Endothelial cell of umbilical vein (primary cell): Measurements from ENCODE around the gene RECK.

Experiments used
- EZH2 ChIP-seq: IDR thresholded peaks from 2 replicates; pipeline ENCODE4 v1.6.1; 2012; ENCODE audit warnings: borderline replicate concordance, low read depth, mild to moderate bottlenecking, moderate library complexity, low read length, inconsistent platforms; ENCODE audit not compliant: severe bottlenecking
- FOS ChIP-seq: IDR thresholded peaks from 2 replicates; pipeline ENCODE4 v1.6.1; 2011; ENCODE audit warnings: mild to moderate bottlenecking, low read length, moderate library complexity, borderline replicate concordance; ENCODE audit not compliant: insufficient read depth
- JUN ChIP-seq: IDR thresholded peaks from 2 replicates; pipeline ENCODE4 v1.6.1; 2011; ENCODE audit warnings: borderline replicate concordance, low read depth; ENCODE audit not compliant: insufficient read length, insufficient read depth
- POLR2A ChIP-seq: IDR thresholded peaks from 2 replicates; pipeline ENCODE4 v1.6.1; 2012; ENCODE audit warnings: low read depth, mild to moderate bottlenecking, control low read depth, low read length
- POLR2AphosphoS5 ChIP-seq: IDR thresholded peaks from 2 replicates; pipeline ENCODE4 v1.6.1; 2012; ENCODE audit warnings: low read depth, mild to moderate bottlenecking, control low read depth, low read length, moderate library complexity; ENCODE audit not compliant: insufficient read depth
- TF ChIP-seq, protein P1 (sequence below), 2 donors: IDR thresholded peaks; 1 replicate in 1 of 2; 2 replicates in 1 of 2; pipeline ENCODE4 v1.5.1; 2011; ENCODE audit warnings: low read length in 2 of 2, mild to moderate bottlenecking in 2 of 2, moderate library complexity in 2 of 2, control low read depth in 1 of 2, inconsistent platforms in 1 of 2, low read depth in 1 of 2; ENCODE audit not compliant: insufficient read depth in 1 of 2; ENCODE audit errors: extremely low read depth in 1 of 2

DNA sequence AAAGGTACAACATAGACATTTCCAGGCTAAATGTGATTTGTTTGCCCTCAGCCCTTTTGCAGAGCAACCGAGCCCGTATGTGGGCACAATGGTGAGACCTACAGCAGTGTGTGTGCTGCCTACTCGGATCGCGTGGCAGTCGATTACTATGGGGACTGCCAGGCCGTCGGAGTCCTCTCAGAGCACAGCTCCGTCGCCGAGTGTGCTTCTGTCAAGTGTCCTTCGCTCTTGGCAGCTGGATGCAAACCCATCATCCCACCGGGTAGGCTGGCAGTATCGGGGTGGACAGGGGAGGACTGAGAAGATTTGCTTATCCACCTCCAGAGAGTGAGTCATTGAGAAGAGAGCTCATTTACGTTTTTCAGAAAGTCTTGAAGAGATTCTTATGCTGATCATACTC, 82.0 kb downstream of the RECK start:
- TF ChIP-seq, protein P1, sequence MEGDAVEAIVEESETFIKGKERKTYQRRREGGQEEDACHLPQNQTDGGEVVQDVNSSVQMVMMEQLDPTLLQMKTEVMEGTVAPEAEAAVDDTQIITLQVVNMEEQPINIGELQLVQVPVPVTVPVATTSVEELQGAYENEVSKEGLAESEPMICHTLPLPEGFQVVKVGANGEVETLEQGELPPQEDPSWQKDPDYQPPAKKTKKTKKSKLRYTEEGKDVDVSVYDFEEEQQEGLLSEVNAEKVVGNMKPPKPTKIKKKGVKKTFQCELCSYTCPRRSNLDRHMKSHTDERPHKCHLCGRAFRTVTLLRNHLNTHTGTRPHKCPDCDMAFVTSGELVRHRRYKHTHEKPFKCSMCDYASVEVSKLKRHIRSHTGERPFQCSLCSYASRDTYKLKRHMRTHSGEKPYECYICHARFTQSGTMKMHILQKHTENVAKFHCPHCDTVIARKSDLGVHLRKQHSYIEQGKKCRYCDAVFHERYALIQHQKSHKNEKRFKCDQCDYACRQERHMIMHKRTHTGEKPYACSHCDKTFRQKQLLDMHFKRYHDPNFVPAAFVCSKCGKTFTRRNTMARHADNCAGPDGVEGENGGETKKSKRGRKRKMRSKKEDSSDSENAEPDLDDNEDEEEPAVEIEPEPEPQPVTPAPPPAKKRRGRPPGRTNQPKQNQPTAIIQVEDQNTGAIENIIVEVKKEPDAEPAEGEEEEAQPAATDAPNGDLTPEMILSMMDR (IDR thresholded peaks at IDR 0.05; ENCODE audit: extremely low read depth in 1 of 2, insufficient read depth in 1 of 2, low read depth in 1 of 2, low read length in 2 of 2) = no peak
- TF ChIP-seq POLR2A = no peak
- no peak for TF ChIP-seq EZH2
- TF ChIP-seq POLR2AphosphoS5 = no peak
- no peak for TF ChIP-seq FOS
- no peak for TF ChIP-seq JUN
